CD4-positive, alpha-beta T cell treated with Interferon alpha-2 for 1 hour (primary cell): Measurements from ENCODE around the gene SMC1A.

ENCODE experiments used
- DNase-seq, 2 donors: peaks; one replicate each; pipeline ENCODE4 v3.0.0-alpha.2; 2020 to 2022

SMC1A gene

GRCh38 chrX:53337101-53337500 lies 85.4 kb downstream of the SMC1A start:
- no peak for DNase-seq

- no peak for DNase-seq
Observed at GRCh38 chrX:53333853-53334252, 88.6 kb downstream of the SMC1A start.

- DNase-seq = no peak
Observed at GRCh38 chrX:53332204-53332603, 90.2 kb downstream of the SMC1A start.

GRCh38 chrX:53330331-53330730 lies 92.1 kb downstream of the SMC1A start:
- no peak for DNase-seq

GRCh38 chrX:53324803-53325202 lies 97.7 kb downstream of the SMC1A start:
- DNase-seq = no peak
